GM12878 (cell line): ENCODE results near the gene SLC39A13. TPM values are rescaled to one million over a fixed set of nuclear protein-coding genes. Genes with fewer than 3 reads are reported as not detected.

Experiments
- ATAC-seq: fragments of 200-7000 bp; cut with Tn5 transposase; 3 replicates; pipeline ENCODE4 v1.9.1; 2020; ENCODE audit warnings: mild to moderate bottlenecking, moderate library complexity
- BruUV-seq: library from RNA; stranded (reverse); fragments of 400-500 nt; replicated peaks from 2 replicates; lab custom pipeline; 2021; lab: Mats Ljungman, UMichigan
- CTCF ChIA-PET: fragments of 300-600 bp; sonication (Branson Sonifier 250); formaldehyde crosslinking; extraction: SDS; loops from one replicate; lab custom pipeline; 2021; ENCODE audit warnings: inconsistent platforms; lab: Yijun Ruan, JAX
- POLR2A ChIA-PET: fragments of 350-600 bp; formaldehyde crosslinking; extraction: SDS; loops from one replicate; lab custom pipeline; 2021; ENCODE audit warnings: inconsistent platforms; lab: Charles Lee
- RAD21 ChIA-PET: fragments of 300-600 bp; sonication (Branson Sonifier 250); formaldehyde crosslinking; loops from one replicate; lab custom pipeline; 2023; ENCODE audit warnings: antibody characterized with exemption; ENCODE audit not compliant: unreplicated experiment; lab: Charles Lee
- SMC1A ChIA-PET: fragments of 300-600 bp; sonication (Branson Sonifier 250); formaldehyde crosslinking; loops from one replicate; lab custom pipeline; 2023; ENCODE audit not compliant: unreplicated experiment, uncharacterized antibody; lab: Charles Lee
- DNase-seq: peaks from one replicate; pipeline ENCODE4 v3.0.0-alpha.2; 2011; ENCODE audit warnings: low read depth, low spot score
- FAIRE-seq: peaks from 3 replicates; lab custom pipeline; 2011; peaks lifted over from hg19 to GRCh38; lab: Jason Lieb, UNC
- H2AFZ ChIP-seq: 2 replicates; pipeline ENCODE4 v1.6.0; 2011; ENCODE audit warnings: low read depth, low read length, control low read depth; ENCODE audit not compliant: control insufficient read depth
- H3K27ac ChIP-seq: 2 replicates; pipeline ENCODE4 v1.5.1; 2011; ENCODE audit warnings: control low read depth; ENCODE audit not compliant: control insufficient read depth, insufficient read depth
- H3K27me3 ChIP-seq, 2 experiments: replicated peaks in 1 of 2; 2 replicates each; pipeline versions ENCODE4 v1.6.0 to v1.6.1; 2011; ENCODE audit warnings: low read length in 1 of 2; ENCODE audit not compliant: control insufficient read depth in 2 of 2, insufficient read depth in 2 of 2
- H3K36me3 ChIP-seq, 2 experiments: 2 replicates each; pipeline ENCODE4 v1.5.1; 2011; ENCODE audit warnings: low read length in 1 of 2; ENCODE audit not compliant: control insufficient read depth in 2 of 2, insufficient read depth in 2 of 2
- H3K4me1 ChIP-seq: 2 replicates; pipeline ENCODE4 v1.6.1; 2011; ENCODE audit warnings: mild to moderate bottlenecking, low read length, moderate library complexity, mixed read lengths; ENCODE audit not compliant: control insufficient read depth, insufficient read depth
- H3K4me2 ChIP-seq: 2 replicates; pipeline ENCODE4 v1.6.0; 2011; ENCODE audit warnings: control low read depth; ENCODE audit not compliant: control insufficient read depth, insufficient read depth
- H3K4me3 ChIP-seq: fragments of 200-600 bp; sonication (generic); 2 replicates; pipeline ENCODE4 v1.5.1; 2016
- H3K79me2 ChIP-seq: 2 replicates; pipeline ENCODE4 v1.6.0; 2011; ENCODE audit warnings: low read length; ENCODE audit not compliant: control insufficient read depth, insufficient read depth
- H3K9ac ChIP-seq: 2 replicates; pipeline ENCODE4 v1.8.0; 2011; ENCODE audit warnings: low read length, control low read depth, mixed read lengths; ENCODE audit not compliant: control insufficient read depth, insufficient read depth
- H3K9me3 ChIP-seq: replicated peaks from 3 replicates; pipeline ENCODE4 v1.5.1; 2011; ENCODE audit warnings: mild to moderate bottlenecking, low read length; ENCODE audit not compliant: control insufficient read depth, insufficient read depth
- H4K20me1 ChIP-seq: 2 replicates; pipeline ENCODE4 v1.6.0; 2011; ENCODE audit not compliant: control insufficient read depth, insufficient read depth
- ATF3 ChIP-seq: IDR thresholded peaks from 2 replicates; pipeline ENCODE4 v1.6.1; 2011; ENCODE audit warnings: low read depth, mild to moderate bottlenecking, low read length, moderate library complexity, borderline replicate concordance; ENCODE audit errors: extremely low read depth
- ATF7 ChIP-seq: fragments of 450-650 bp; IDR thresholded peaks from 2 replicates; pipeline ENCODE4 v1.6.1; 2016; ENCODE audit warnings: low read depth, mild to moderate bottlenecking
- CBX3 ChIP-seq: fragments of 200-600 bp; sonication (generic); IDR thresholded peaks from 2 replicates; pipeline ENCODE4 v1.6.1; 2016; ENCODE audit warnings: low read depth, borderline replicate concordance
- CHD1 ChIP-seq: IDR thresholded peaks from 2 replicates; pipeline ENCODE4 v1.6.1; 2012; ENCODE audit warnings: low read depth, low read length, improper control_type of control experiment
- CHD2 ChIP-seq: IDR thresholded peaks from 2 replicates; pipeline ENCODE4 v1.6.1; 2011; ENCODE audit warnings: low read depth, low read length, improper control_type of control experiment, borderline replicate concordance
- IKZF1 ChIP-seq: fragments of 450-650 bp; conservative IDR thresholded peaks from 2 replicates; pipeline ENCODE4 v1.6.1; 2017; ENCODE audit warnings: antibody characterized with exemption, mild to moderate bottlenecking
- NRF1 ChIP-seq: conservative IDR thresholded peaks from 2 replicates; pipeline ENCODE4 v1.6.1; 2011; ENCODE audit warnings: mild to moderate bottlenecking, low read depth, low read length, improper control_type of control experiment
- RB1 ChIP-seq: fragments of 450-650 bp; formaldehyde crosslinking; IDR thresholded peaks from 2 replicates; pipeline ENCODE4 v1.6.1; 2017; ENCODE audit warnings: mild to moderate bottlenecking, borderline replicate concordance
- SMC3 ChIP-seq: IDR thresholded peaks from 2 replicates; pipeline ENCODE4 v1.6.1; 2011; ENCODE audit warnings: low read length, improper control_type of control experiment, borderline replicate concordance
- SP1 ChIP-seq: IDR thresholded peaks from one replicate; pipeline ENCODE4 v1.6.1; 2011; ENCODE audit warnings: low read depth, low read length
- SPI1 ChIP-seq: IDR thresholded peaks from 2 replicates; pipeline ENCODE4 v1.6.1; 2011; ENCODE audit warnings: low read depth, mild to moderate bottlenecking, low read length, moderate library complexity, borderline replicate concordance; ENCODE audit not compliant: insufficient read depth
- TCF12 ChIP-seq: IDR thresholded peaks from 2 replicates; pipeline ENCODE4 v1.6.1; 2011; ENCODE audit warnings: low read depth, mild to moderate bottlenecking, low read length
- TCF3 ChIP-seq: IDR thresholded peaks from 2 replicates; pipeline ENCODE4 v1.6.1; 2012; ENCODE audit warnings: low read depth, mild to moderate bottlenecking, low read length, borderline replicate concordance; ENCODE audit not compliant: insufficient read depth
- YBX1 ChIP-seq: fragments of 450-650 bp; IDR thresholded peaks from 2 replicates; pipeline ENCODE4 v1.6.1; 2016; ENCODE audit warnings: antibody characterized with exemption
- ZBED1 ChIP-seq: IDR thresholded peaks from 2 replicates; pipeline ENCODE4 v1.6.1; 2016; ENCODE audit warnings: borderline replicate concordance
- ZNF384 ChIP-seq: IDR thresholded peaks from 2 replicates; pipeline ENCODE4 v1.6.1; 2012; ENCODE audit warnings: low read depth, mild to moderate bottlenecking, low read length, improper control_type of control experiment, borderline replicate concordance
- WGBS: methylation state at CpG from one replicate; pipeline ENCODE4 v1.1.6; 2016; ENCODE audit warnings: low lambda C conversion rate; ENCODE audit not compliant: insufficient replicate concordance, insufficient coverage; ENCODE audit errors: missing lambda C conversion rate; 5-methylcytosine and 5-hydroxymethylcytosine counted together
- in situ Hi-C: fragments of 300-500 bp; cut with MboI; formaldehyde crosslinking; loops from 9 replicates; pipeline ENCODE4 v1.14.3; 2018; ENCODE audit warnings: mixed read lengths
- intact Hi-C: fragments of 100-400 bp; cut with micrococcal nuclease; formaldehyde crosslinking; loops from one replicate; pipeline ENCODE4 v1.14.2; 2022; ENCODE audit not compliant: unreplicated experiment
- polyA plus RNA-seq, 11 experiments: library from polyadenylated mRNA; depleted of rRNA in 4 of 11; unstranded in 6 of 11; stranded (reverse) in 5 of 11; fragments of >200 nt; fragmentation: Nextera tagmentation in 4 of 11; fragmentation: Illumina TruSeq in 1 of 11; extraction: Ambion mirVana in 4 of 11; extraction: Trizol in 1 of 11; gene quantifications; 1 replicate in 1 of 11; 2 replicates in 10 of 11; pipeline versions ENCODE4 v1.2.1 to v1.2.3, GENCODE V29; 2011 to 2016; ENCODE audit warnings: inconsistent platforms in 2 of 11, missing spikeins in 2 of 11, low read depth in 1 of 11
- total RNA-seq, 4 experiments: library from RNA; depleted of rRNA in 3 of 4; stranded (reverse); fragments of >200 nt in 3 of 4; fragmentation: Illumina TruSeq in 1 of 4; extraction: Trizol in 1 of 4; gene quantifications; 2 replicates each; pipeline versions ENCODE4 v1.2.1 to v1.2.3, GENCODE V29; 2013 to 2021
- TF ChIP-seq, protein P1 (sequence below), 3 experiments: IDR thresholded peaks in 2 of 3; conservative IDR thresholded peaks in 1 of 3; 2 replicates each; pipeline ENCODE4 v1.5.1; 2011; ENCODE audit warnings: low read depth in 3 of 3, low read length in 3 of 3, mild to moderate bottlenecking in 3 of 3, control low read depth in 2 of 3, moderate library complexity in 2 of 3, inconsistent platforms in 1 of 3, mixed read lengths in 1 of 3; ENCODE audit not compliant: control insufficient read depth in 2 of 3, insufficient read depth in 1 of 3; ENCODE audit errors: extremely low read depth in 1 of 3
- TF ChIP-seq, protein P2 (sequence below): fragments of 450-650 bp; formaldehyde crosslinking; IDR thresholded peaks from 2 replicates; pipeline ENCODE4 v1.4.0; 2022; ENCODE audit warnings: mild to moderate bottlenecking, moderate library complexity

Gene SLC39A13
- total and polyA plus RNA-seq, 10 of the 15 experiments (the other 5 are each of a cell fraction or from before 2014, with no cell fraction given): 0.23 to 19.8 (median 6.3) TPM

GRCh38 chr11:47411884-47412746, 3.7 kb downstream of the SLC39A13 start:
- H3K4me1 ChIP-seq: peaks cover 11% of the 10 kb centered on the region
- in situ Hi-C loops (no loop called here), intact Hi-C loops (no loop called here)
- no peaks in the 10 kb centered on the region; a peak in 1 of 4 replicates for H3K36me3 ChIP-seq
- H3K79me2 ChIP-seq: peaks cover under 1% of the 10 kb centered on the region
- no peaks in the 10 kb centered on the region for H4K20me1 ChIP-seq
- ChIA-PET CTCF (interaction anchor here (0.6 to 7.4 kb wide), 35 partner anchors 9 to 465 kb away, joined by 3 to 161 read pairs (median 4); partner anchors contain the start of genes ACP2, ARFGAP2, DDB2 and MADD), POLR2A (interaction anchor here (0.6 to 1.0 kb wide), 4 partner anchors 53 to 163 kb away, joined by 3 to 5 read pairs (median 4); no protein-coding TSS in a partner anchor), SMC1A (interaction anchor here (0.7 to 3.4 kb wide), 16 partner anchors 11 to 233 kb away, joined by 3 to 35 read pairs (median 4); partner anchors contain the start of genes DDB2 and NR1H3), RAD21 (interaction anchor here (0.6 to 3.8 kb wide), 15 partner anchors 12 to 197 kb away, joined by 3 to 24 read pairs (median 4); partner anchors contain the start of genes ACP2, DDB2, NR1H3 and PSMC3)
- H3K27me3 ChIP-seq: no peaks in the 10 kb centered on the region
- no peak for DNase-seq
- no peak overlapping the region for H3K27ac ChIP-seq
- no peak overlapping the region for H2AFZ ChIP-seq
- BruUV-seq: no TSS peak
- 52% methylated on average over 12 of the region's 12 CpGs for WGBS
- no peaks in the 10 kb centered on the region for H3K9me3 ChIP-seq
- no peak overlapping the region for H3K4me3 ChIP-seq
- H3K4me2 ChIP-seq: no peak overlapping the region
- peak; percentile 49 for ATAC-seq
- peak; percentile 47 for FAIRE-seq
- no peak overlapping the region for H3K9ac ChIP-seq
- no peak for TF ChIP-seq CHD2
- no peak for TF ChIP-seq SPI1
- peak; percentile 70; the same call in 1 of the 2 replicates for TF ChIP-seq TCF3
- no peak for TF ChIP-seq YBX1
- peak; percentile 71 for TF ChIP-seq TCF12
- TF ChIP-seq SP1: no peak
- no peak for TF ChIP-seq CHD1
- TF ChIP-seq, protein P1, sequence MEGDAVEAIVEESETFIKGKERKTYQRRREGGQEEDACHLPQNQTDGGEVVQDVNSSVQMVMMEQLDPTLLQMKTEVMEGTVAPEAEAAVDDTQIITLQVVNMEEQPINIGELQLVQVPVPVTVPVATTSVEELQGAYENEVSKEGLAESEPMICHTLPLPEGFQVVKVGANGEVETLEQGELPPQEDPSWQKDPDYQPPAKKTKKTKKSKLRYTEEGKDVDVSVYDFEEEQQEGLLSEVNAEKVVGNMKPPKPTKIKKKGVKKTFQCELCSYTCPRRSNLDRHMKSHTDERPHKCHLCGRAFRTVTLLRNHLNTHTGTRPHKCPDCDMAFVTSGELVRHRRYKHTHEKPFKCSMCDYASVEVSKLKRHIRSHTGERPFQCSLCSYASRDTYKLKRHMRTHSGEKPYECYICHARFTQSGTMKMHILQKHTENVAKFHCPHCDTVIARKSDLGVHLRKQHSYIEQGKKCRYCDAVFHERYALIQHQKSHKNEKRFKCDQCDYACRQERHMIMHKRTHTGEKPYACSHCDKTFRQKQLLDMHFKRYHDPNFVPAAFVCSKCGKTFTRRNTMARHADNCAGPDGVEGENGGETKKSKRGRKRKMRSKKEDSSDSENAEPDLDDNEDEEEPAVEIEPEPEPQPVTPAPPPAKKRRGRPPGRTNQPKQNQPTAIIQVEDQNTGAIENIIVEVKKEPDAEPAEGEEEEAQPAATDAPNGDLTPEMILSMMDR (IDR thresholded peaks at IDR 0.05 in 2 of 3, conservative IDR thresholded peaks at IDR 0.05 in 1 of 3; ENCODE audit: control insufficient read depth in 2 of 3, extremely low read depth in 1 of 3, insufficient read depth in 1 of 3, low read depth in 3 of 3, low read length in 3 of 3): peak; percentile 85 to 98 (median 88)
- TF ChIP-seq, protein P2, sequence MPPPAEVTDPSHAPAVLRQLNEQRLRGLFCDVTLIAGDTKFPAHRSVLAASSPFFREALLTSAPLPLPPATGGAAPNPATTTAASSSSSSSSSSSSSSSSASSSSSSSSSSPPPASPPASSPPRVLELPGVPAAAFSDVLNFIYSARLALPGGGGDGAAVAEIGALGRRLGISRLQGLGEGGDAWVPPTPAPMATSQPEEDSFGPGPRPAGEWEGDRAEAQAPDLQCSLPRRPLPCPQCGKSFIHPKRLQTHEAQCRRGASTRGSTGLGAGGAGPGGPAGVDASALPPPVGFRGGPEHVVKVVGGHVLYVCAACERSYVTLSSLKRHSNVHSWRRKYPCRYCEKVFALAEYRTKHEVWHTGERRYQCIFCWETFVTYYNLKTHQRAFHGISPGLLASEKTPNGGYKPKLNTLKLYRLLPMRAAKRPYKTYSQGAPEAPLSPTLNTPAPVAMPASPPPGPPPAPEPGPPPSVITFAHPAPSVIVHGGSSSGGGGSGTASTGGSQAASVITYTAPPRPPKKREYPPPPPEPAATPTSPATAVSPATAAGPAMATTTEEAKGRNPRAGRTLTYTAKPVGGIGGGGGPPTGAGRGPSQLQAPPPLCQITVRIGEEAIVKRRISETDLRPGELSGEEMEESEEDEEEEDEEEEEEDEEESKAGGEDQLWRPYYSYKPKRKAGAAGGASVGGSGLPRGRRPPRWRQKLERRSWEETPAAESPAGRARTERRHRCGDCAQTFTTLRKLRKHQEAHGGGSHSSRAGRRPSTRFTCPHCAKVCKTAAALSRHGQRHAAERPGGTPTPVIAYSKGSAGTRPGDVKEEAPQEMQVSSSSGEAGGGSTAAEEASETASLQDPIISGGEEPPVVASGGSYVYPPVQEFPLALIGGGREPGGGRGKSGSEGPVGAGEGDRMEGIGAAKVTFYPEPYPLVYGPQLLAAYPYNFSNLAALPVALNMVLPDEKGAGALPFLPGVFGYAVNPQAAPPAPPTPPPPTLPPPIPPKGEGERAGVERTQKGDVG (CRISPR knock-in tag): no peak
- no peak for TF ChIP-seq ATF3
- no peak for TF ChIP-seq ATF7
- no peak for TF ChIP-seq NRF1
- peak; percentile 38; the same call in 1 of the 2 replicates for TF ChIP-seq IKZF1
- peak; percentile 75 for TF ChIP-seq SMC3
- no peak for TF ChIP-seq ZBED1
- TF ChIP-seq ZNF384: no peak
- no peak for TF ChIP-seq CBX3
- no peak for TF ChIP-seq RB1
